COR-L47 (cell line): ENCODE measurements around the gene AKR1A1.
"Not testable (repeated sequence)": the region's sequence is repeated elsewhere in the genome, so short reads cannot be mapped to it uniquely, and the experiment has no call there.

Source experiments
- DNase-seq: peaks from one replicate; lab custom pipeline; 2025; lab: John Stamatoyannopoulos, UW

AKR1A1 gene

GRCh38 chr1:45550401-45551351 is at the start of gene AKR1A1:
TSS of gene AKR1A1 (plus strand) at chr1:45550826. CDS start at chr1:45561795, 10,969 bp downstream.
- DNase-seq: peak; percentile 77

- no peak for DNase-seq
These were observed 49.1 kb upstream of the AKR1A1 start for GRCh38 chr1:45501505-45501859.

- DNase-seq: no peak
These were observed 46.9 kb upstream of the AKR1A1 start for GRCh38 chr1:45503462-45504360.

- no peak for DNase-seq
These were observed 43.4 kb upstream of the AKR1A1 start for GRCh38 chr1:45507195-45507594.

GRCh38 chr1:45507893-45508292 is 42.7 kb upstream of the AKR1A1 start:
- DNase-seq: no peak

GRCh38 chr1:45508295-45509151 is 42.1 kb upstream of the AKR1A1 start:
- no peak for DNase-seq

GRCh38 chr1:45510036-45510971 is 40.3 kb upstream of the AKR1A1 start:
- no peak for DNase-seq

- no peak for DNase-seq
These were observed 39.6 kb upstream of the AKR1A1 start for GRCh38 chr1:45510972-45511527.

GRCh38 chr1:45512641-45513054 is 38.0 kb upstream of the AKR1A1 start:
- peak; percentile 32 for DNase-seq

- DNase-seq: not testable (repeated sequence)
These were observed 36.9 kb upstream of the AKR1A1 start for GRCh38 chr1:45513532-45514260.

GRCh38 chr1:45516036-45516435 is 34.6 kb upstream of the AKR1A1 start:
- no peak for DNase-seq

- no peak for DNase-seq
These were observed 34.2 kb upstream of the AKR1A1 start for GRCh38 chr1:45516465-45516864.

- not testable (repeated sequence) for DNase-seq
These were observed 32.3 kb upstream of the AKR1A1 start for GRCh38 chr1:45518366-45518765.

GRCh38 chr1:45518910-45519309 is 31.7 kb upstream of the AKR1A1 start:
- DNase-seq: no peak

- DNase-seq: not testable (repeated sequence)
These were observed 30.9 kb upstream of the AKR1A1 start for GRCh38 chr1:45519774-45520173.

- DNase-seq: peak; percentile 83
These were observed 29.0 kb upstream of the AKR1A1 start, which contains the start of gene PRDX1 for GRCh38 chr1:45521413-45522323. TSS of gene PRDX1 (minus strand) at chr1:45521884. CDS start at chr1:45519043, 2,841 bp downstream.

GRCh38 chr1:45522324-45523104 is 28.1 kb upstream of the AKR1A1 start:
- DNase-seq: no peak
